ENCODE data around the gene MALRD1. TPM values are rescaled to one million over a fixed set of nuclear protein-coding genes. Genes with fewer than 3 reads are reported as not detected.

The MALRD1 gene
- total and polyA plus RNA-seq, 2 of the 8 experiments (the other 6 are each of a cell fraction or from before 2014, with no cell fraction given): 0.32 to 0.35 TPM

GRCh38 chr10:19325581-19325980, 277.0 kb downstream of the MALRD1 start (continued):
- TF ChIP-seq ATF3 (IDR thresholded peaks at IDR 0.05; ENCODE audit: insufficient read depth, low read depth, low read length): no peak
- no peak for TF ChIP-seq CTBP2 (IDR thresholded peaks at IDR 0.05; ENCODE audit: borderline replicate concordance, insufficient read depth, insufficient read length, low read length)
- no peak for TF ChIP-seq ASH2L (IDR thresholded peaks at IDR 0.05; ENCODE audit: low read length)
